ENCODE measurements around the gene BIN1.

BIN1 gene

DNA sequence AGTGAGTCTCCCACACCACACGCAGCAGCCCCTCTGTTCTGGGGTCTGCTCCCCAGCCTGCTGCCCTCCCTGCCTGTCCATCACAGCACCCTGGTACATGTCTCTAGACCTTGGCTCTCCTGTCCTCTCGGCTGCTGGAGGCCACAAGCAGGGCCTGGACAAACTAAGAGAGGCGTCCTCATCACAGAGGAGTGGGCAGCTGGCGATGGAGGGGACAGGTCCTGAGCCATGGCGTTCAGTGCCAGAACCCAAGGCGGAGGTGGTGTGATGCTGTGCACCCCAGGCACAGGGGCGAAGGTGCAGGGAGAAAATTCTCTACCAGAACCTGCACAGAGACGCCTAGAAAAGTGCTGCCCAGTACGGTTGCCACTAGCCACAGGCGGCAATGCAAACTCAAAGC, 47.4 kb downstream of the BIN1 start:
- Histone ChIP-seq H3K9me3 (ENCODE audit: control insufficient read depth in 1 of 2, low read length in 2 of 2) (no peaks in the 10 kb centered on the region), H3K4me1 (ENCODE audit: control insufficient read depth in 1 of 2, insufficient read depth in 2 of 2, low read length in 2 of 2) (peaks cover 5 to 9% of the 10 kb centered on the region in 2 donors), H3K27ac (ENCODE audit: low read length) (no peak overlapping the region), H3K27me3 (ENCODE audit: low read depth, low read length) (no peaks in the 10 kb centered on the region), H3K4me3 (ENCODE audit: low read depth in 1 of 2, low read length in 2 of 2) (no peak overlapping the region), H3K36me3 (ENCODE audit: control insufficient read depth in 1 of 2, insufficient read depth in 2 of 2, low read length in 2 of 2) (peaks cover 15 to 33% of the 10 kb centered on the region in 2 donors)

DNA sequence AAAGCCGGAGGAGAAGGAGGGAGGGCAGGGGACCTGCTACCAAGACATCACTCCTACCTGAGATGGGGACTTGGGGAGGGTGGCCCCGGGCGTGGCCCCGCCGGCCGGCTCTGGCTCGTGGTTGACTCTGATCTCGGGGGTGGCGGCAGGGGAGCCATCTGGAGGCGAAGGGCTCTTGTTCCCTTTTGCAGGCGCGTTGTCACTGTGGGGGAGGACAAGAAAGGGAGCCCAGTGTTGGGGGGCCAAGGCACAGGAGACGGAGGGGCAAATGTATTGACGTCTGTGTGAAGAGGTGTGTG, 48.1 kb downstream of the BIN1 start:
- Histone ChIP-seq H3K9me3 (ENCODE audit: control insufficient read depth in 1 of 2, low read length in 2 of 2) (no peaks in the 10 kb centered on the region), H3K27ac (ENCODE audit: low read length) (no peak overlapping the region), H3K27me3 (ENCODE audit: low read depth, low read length) (no peaks in the 10 kb centered on the region), H3K4me3 (ENCODE audit: low read depth in 1 of 2, low read length in 2 of 2) (no peak overlapping the region), H3K4me1 (ENCODE audit: control insufficient read depth in 1 of 2, insufficient read depth in 2 of 2, low read length in 2 of 2) (peaks cover 0 to 3% of the 10 kb centered on the region in 2 donors), H3K36me3 (ENCODE audit: control insufficient read depth in 1 of 2, insufficient read depth in 2 of 2, low read length in 2 of 2) (peaks cover 15 to 31% of the 10 kb centered on the region in 2 donors)

DNA sequence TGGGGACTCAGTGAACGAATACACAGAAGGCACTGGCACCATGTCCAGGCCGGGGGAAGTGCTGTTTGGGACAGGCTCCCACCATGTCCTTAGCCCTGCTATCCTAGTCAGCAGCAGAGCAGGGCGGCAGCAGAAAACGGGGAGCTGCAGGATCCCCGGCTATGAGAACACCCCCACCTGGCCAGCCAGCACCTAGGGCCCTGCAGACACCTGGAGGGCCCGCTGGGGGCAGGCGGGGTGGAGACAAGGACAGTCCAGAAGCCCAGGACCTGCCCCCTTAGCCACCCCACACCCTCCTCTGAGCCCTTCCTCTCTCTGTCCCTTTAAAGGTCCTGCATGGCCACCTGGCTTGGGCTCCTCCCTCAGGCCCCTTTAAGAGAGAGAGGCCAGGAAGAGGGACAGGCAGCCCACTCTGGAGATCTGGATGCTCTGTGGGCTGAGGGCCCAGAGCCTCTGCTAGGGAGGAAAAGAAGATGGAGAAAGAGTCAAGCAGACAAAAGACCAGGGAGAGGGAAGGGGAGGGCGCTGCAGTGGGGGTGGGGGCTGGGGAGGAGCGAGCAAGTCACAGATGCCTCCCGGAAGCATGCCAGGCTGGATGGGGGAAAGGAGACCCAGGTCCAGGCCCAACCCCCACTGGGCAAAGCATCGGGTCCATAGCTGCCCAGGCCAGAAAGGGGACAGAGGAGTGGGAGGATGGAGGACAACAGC, 48.6 kb downstream of the BIN1 start:
- Histone ChIP-seq H3K4me1 (ENCODE audit: control insufficient read depth in 1 of 2, insufficient read depth in 2 of 2, low read length in 2 of 2) (peaks cover 0 to 3% of the 10 kb centered on the region in 2 donors), H3K36me3 (ENCODE audit: control insufficient read depth in 1 of 2, insufficient read depth in 2 of 2, low read length in 2 of 2) (peaks cover 15 to 27% of the 10 kb centered on the region in 2 donors)

DNA sequence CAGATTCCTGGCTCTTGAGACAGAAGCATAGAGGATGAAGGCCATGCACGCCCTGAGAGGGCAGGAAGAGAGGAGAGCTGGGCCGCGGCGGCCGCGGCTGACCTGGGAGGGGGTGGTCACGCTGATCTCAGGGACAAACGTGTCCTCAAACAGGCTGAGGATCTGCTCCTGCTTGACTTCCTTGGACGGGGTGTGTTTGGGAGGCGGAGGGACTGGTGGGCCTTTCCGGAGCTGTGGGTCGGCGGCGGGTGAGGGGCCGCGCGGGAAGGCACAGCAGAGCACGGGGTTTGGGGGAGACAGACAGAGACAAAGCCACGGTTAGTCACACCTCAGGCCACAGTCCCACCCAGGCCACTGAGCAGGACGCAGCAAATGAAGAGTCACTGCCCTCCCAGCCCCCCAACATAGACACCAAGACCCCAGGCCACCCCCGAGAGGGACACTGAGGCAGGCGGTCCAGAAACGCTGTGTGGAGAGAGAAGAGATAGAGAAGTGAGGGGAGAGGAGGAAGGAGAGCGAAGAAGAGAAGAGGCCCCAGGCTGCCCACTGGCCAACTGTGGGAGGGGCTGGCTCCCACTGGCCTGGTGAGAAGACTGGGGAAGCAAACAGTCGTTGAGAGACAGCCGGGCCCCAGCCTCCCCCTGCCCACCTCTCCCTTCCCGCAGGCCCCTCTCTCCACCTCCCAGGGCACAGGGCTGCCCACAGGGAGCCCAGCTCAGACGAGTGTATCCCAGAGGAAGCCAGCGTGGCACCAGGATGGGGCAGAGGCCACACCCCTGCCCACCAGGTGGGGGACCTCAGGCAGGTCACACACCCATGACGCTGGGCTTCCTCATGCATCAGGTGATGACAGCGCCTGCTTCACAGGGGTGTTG, 49.3 kb downstream of the BIN1 start:
- Histone ChIP-seq H3K4me3 (ENCODE audit: low read depth in 1 of 2, low read length in 2 of 2) (no peak overlapping the region), H3K27ac (ENCODE audit: low read length) (no peak overlapping the region), H3K36me3 (ENCODE audit: control insufficient read depth in 1 of 2, insufficient read depth in 2 of 2, low read length in 2 of 2) (peaks cover 15 to 24% of the 10 kb centered on the region in 2 donors), H3K9me3 (ENCODE audit: control insufficient read depth in 1 of 2, low read length in 2 of 2) (no peaks in the 10 kb centered on the region), H3K4me1 (ENCODE audit: control insufficient read depth in 1 of 2, insufficient read depth in 2 of 2, low read length in 2 of 2) (peaks cover 0 to 3% of the 10 kb centered on the region in 2 donors), H3K27me3 (ENCODE audit: low read depth, low read length) (no peaks in the 10 kb centered on the region)

More for the DNA sequence above, 48.6 kb downstream of the BIN1 start:
- H3K9me3 ChIP-seq (ENCODE audit: control insufficient read depth in 1 of 2, low read length in 2 of 2) = no peaks in the 10 kb centered on the region
- H3K27me3 ChIP-seq (ENCODE audit: low read depth, low read length) = no peaks in the 10 kb centered on the region
- H3K4me3 ChIP-seq (ENCODE audit: low read depth in 1 of 2, low read length in 2 of 2) = no peak overlapping the region
- no peak overlapping the region for H3K27ac ChIP-seq (ENCODE audit: low read length)

DNA sequence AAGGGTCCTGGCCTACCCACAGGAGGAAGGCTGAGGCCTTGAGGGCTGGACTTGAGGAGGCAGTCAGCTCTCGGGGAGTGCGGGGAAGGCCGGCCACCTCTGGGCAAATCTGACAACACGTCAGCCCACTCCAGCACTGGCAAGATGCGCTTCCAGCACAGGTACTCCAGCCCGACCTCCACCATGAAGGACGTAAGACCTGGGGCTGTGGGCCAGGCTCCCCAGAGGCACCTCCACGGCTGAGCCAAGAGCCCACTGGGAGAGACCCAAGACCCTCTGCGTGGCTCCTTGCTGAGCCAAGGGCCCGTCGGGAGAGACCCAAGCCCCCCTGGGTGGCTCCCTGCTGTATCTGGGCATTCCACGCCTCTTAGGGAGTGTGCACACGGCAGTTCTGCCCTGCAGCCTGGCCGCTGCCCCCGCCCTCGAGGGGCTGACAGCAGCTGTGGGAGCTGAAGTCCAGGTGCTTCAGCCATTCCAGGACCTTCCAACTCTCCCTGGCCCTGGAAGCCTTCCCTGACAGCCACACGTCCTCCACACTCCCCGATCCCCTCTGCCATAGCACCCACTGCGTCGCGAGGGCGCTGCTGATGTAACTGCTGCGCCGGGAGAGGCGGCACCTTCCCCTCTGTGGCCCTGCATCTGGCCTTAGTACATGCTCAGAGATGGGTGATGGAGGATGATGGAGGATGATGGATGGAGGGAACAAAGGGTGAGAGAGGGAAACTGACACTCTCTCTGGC, 50.2 kb downstream of the BIN1 start:
- peaks cover 15 to 23% of the 10 kb centered on the region in 2 donors for H3K36me3 ChIP-seq (ENCODE audit: control insufficient read depth in 1 of 2, insufficient read depth in 2 of 2, low read length in 2 of 2)
- no peak overlapping the region for H3K27ac ChIP-seq (ENCODE audit: low read length)
- H3K4me1 ChIP-seq (ENCODE audit: control insufficient read depth in 1 of 2, insufficient read depth in 2 of 2, low read length in 2 of 2) = peaks cover 0 to 3% of the 10 kb centered on the region in 2 donors
- no peaks in the 10 kb centered on the region for H3K9me3 ChIP-seq (ENCODE audit: control insufficient read depth in 1 of 2, low read length in 2 of 2)
- no peaks in the 10 kb centered on the region for H3K27me3 ChIP-seq (ENCODE audit: low read depth, low read length)
- no peak overlapping the region for H3K4me3 ChIP-seq (ENCODE audit: low read depth in 1 of 2, low read length in 2 of 2)

DNA sequence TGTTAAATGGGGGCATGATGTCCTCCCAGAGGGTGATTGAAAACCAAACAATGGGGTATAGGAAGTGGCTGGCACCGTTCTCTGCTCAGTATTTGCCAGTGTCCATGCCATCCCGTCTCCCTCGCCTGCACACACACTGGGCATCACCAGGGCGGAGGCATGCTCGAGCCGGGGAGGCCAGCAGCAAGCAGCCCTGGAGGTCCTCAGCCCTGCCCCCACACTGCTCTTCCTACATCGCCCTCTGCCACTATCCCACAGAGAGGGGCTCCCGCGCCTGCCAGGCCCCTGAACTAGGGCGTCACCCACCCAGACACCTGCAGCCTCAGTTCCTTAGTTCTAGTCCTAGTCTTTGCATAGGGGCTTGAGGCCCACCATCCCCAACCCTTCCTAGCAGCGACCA, 50.9 kb downstream of the BIN1 start:
- peaks cover 9 to 17% of the 10 kb centered on the region in 2 donors for H3K36me3 ChIP-seq (ENCODE audit: control insufficient read depth in 1 of 2, insufficient read depth in 2 of 2, low read length in 2 of 2)
- no peaks in the 10 kb centered on the region for H3K9me3 ChIP-seq (ENCODE audit: control insufficient read depth in 1 of 2, low read length in 2 of 2)
- H3K4me3 ChIP-seq (ENCODE audit: low read depth in 1 of 2, low read length in 2 of 2) = no peak overlapping the region
- no peaks in the 10 kb centered on the region for H3K4me1 ChIP-seq (ENCODE audit: control insufficient read depth in 1 of 2, insufficient read depth in 2 of 2, low read length in 2 of 2)
- H3K27me3 ChIP-seq (ENCODE audit: low read depth, low read length) = no peaks in the 10 kb centered on the region
- H3K27ac ChIP-seq (ENCODE audit: low read length) = no peak overlapping the region

DNA sequence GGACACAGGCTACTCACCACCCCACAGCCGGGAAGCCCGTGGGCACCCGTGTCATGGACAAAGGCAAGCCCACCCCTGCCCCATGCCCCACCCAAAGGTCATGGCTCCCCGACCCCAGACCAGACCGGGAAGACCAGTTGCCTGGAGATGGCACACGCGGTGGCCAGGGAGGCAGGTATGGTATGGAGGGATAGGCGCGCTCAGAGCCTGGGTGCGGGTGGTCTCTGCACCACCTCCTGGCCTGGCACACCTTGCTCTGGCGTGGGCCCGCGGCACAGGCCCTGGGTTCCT, 51.2 kb downstream of the BIN1 start:
- no peak overlapping the region for H3K27ac ChIP-seq (ENCODE audit: low read length)
- H3K4me3 ChIP-seq (ENCODE audit: low read depth in 1 of 2, low read length in 2 of 2) = no peak overlapping the region
- H3K4me1 ChIP-seq (ENCODE audit: control insufficient read depth in 1 of 2, insufficient read depth in 2 of 2, low read length in 2 of 2) = no peaks in the 10 kb centered on the region
- no peaks in the 10 kb centered on the region for H3K9me3 ChIP-seq (ENCODE audit: control insufficient read depth in 1 of 2, low read length in 2 of 2)
- H3K27me3 ChIP-seq (ENCODE audit: low read depth, low read length) = no peaks in the 10 kb centered on the region
- peaks cover 9 to 17% of the 10 kb centered on the region in 2 donors for H3K36me3 ChIP-seq (ENCODE audit: control insufficient read depth in 1 of 2, insufficient read depth in 2 of 2, low read length in 2 of 2)

DNA sequence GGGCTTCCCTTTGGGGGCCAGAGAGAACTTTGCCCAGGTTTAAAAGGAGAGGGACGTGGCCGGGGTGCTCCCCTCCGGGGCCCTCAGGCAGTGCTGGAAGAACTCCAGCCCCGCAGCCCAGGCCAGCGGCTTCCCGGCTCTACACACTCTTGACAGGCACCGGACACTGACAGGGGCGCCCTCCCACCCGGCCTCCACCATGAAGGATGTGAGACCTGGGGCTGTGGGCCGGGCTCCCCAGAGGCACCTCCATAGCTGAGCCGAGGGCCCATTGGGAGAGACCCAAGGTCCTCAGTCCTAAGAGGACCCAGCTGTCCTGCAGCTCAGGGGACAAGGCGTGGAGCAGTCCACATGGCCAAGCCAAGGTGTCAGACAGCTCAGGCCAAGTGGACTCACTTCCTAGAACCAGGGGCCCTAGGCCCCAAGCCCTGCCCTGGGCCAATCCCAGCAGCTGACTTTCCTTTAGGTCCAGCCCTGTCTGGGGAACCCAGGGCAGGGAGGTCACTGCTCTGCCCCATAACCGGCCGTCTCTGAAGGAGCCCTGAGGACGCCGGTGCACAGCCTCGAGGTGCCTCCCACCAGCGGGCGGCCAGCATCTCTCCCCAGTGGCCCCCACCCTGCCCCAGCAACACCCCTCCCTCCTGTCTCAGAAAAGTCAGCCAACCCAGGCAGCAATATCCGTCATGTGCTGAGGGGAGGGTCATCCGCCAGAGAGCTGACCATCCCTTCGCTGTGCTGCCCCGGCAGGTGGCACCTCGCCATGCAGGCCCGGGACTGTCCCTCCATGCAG, 51.8 kb downstream of the BIN1 start:
- peaks cover 9 to 12% of the 10 kb centered on the region in 2 donors for H3K36me3 ChIP-seq (ENCODE audit: control insufficient read depth in 1 of 2, insufficient read depth in 2 of 2, low read length in 2 of 2)

DNA sequence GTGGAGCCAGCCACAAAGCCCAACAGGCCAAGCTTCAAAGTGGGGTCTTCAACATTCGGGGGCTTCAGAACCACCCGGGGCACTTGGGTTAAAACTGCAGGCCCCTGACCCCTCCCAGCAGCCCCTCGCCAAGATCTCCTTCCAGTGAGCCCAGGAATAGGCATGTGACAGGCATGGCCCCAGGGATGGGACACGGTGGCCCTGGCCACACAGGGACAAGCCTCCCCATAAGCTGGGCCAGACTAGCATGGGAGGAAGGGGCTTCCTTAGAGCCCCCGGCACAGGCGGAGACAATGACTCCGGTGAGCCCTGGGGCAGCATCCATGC, 52.4 kb downstream of the BIN1 start:
- H3K9me3 ChIP-seq (ENCODE audit: control insufficient read depth in 1 of 2, low read length in 2 of 2) = no peaks in the 10 kb centered on the region
- H3K4me3 ChIP-seq (ENCODE audit: low read depth in 1 of 2, low read length in 2 of 2) = no peak overlapping the region
- peaks cover 5 to 11% of the 10 kb centered on the region in 2 donors for H3K36me3 ChIP-seq (ENCODE audit: control insufficient read depth in 1 of 2, insufficient read depth in 2 of 2, low read length in 2 of 2)

More for the DNA sequence above, 51.8 kb downstream of the BIN1 start:
- H3K27me3 ChIP-seq (ENCODE audit: low read depth, low read length) = no peaks in the 10 kb centered on the region
- no peak overlapping the region for H3K4me3 ChIP-seq (ENCODE audit: low read depth in 1 of 2, low read length in 2 of 2)
- no peaks in the 10 kb centered on the region for H3K4me1 ChIP-seq (ENCODE audit: control insufficient read depth in 1 of 2, insufficient read depth in 2 of 2, low read length in 2 of 2)
- H3K9me3 ChIP-seq (ENCODE audit: control insufficient read depth in 1 of 2, low read length in 2 of 2) = no peaks in the 10 kb centered on the region
- H3K27ac ChIP-seq (ENCODE audit: low read length) = no peak overlapping the region

DNA sequence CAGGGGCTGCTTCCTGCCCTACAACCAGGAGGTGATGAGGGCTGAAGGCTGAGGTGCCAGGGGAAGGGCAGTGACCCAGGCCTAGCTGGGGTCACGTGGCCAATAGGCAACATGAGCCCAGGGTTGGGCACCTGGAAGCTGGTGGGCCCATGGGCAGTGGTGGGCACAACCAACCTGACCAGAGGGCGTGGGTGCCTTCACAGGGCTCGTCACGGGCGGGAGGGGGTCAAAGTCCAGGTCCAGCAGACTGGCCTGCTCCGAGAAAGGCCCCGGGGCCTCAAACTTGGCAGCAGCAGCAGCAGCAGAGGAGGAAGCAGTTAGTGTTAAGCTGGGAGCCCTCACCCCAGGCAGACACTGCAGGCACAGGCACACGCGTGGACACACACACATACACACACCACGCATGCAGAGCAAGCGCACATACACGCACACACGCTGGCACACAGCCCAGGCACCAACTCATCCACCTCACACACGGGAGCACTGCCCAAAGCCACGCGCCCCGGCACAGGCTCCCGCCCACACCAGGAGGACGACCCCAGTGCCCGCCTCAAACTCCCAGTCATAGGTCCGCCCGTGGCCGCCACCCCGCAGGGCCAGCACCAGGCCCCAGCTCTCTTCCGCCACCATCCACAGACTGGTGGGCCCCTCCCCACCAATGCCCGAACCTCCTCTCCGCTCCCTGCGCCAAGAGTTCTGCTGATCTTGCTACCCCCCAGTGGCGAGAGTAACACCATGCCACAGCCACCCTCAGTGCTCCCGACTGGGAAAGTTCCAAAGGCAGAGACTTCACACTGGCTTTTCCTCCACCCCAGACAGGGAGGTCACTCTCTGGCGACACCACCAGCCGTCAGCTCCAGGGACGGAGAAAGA, 53.0 kb downstream of the BIN1 start:
- no peaks in the 10 kb centered on the region for H3K4me1 ChIP-seq (ENCODE audit: control insufficient read depth in 1 of 2, insufficient read depth in 2 of 2, low read length in 2 of 2)
- no peaks in the 10 kb centered on the region for H3K9me3 ChIP-seq (ENCODE audit: control insufficient read depth in 1 of 2, low read length in 2 of 2)
- H3K27me3 ChIP-seq (ENCODE audit: low read depth, low read length) = no peaks in the 10 kb centered on the region
- peaks cover 4 to 13% of the 10 kb centered on the region in 2 donors for H3K36me3 ChIP-seq (ENCODE audit: control insufficient read depth in 1 of 2, insufficient read depth in 2 of 2, low read length in 2 of 2)
- no peak overlapping the region for H3K4me3 ChIP-seq (ENCODE audit: low read depth in 1 of 2, low read length in 2 of 2)
- H3K27ac ChIP-seq (ENCODE audit: low read length) = no peak overlapping the region

More for the DNA sequence above, 52.4 kb downstream of the BIN1 start:
- no peak overlapping the region for H3K27ac ChIP-seq (ENCODE audit: low read length)
- H3K27me3 ChIP-seq (ENCODE audit: low read depth, low read length) = no peaks in the 10 kb centered on the region
- no peaks in the 10 kb centered on the region for H3K4me1 ChIP-seq (ENCODE audit: control insufficient read depth in 1 of 2, insufficient read depth in 2 of 2, low read length in 2 of 2)
